Cortex of kidney (tissue), 1 donor: ENCODE data around the gene RRP7A.
"Not testable (repeated sequence)": the region's sequence is repeated elsewhere in the genome, so short reads cannot be mapped to it uniquely, and the experiment has no call there.

ENCODE experiments used
- DNase-seq: peaks from one replicate; lab custom pipeline; 2025; lab: John Stamatoyannopoulos, UW

The RRP7A gene

GRCh38 chr22:42536166-42536565, 16.6 kb upstream of the RRP7A start:
- DNase-seq = no peak

GRCh38 chr22:42535082-42535731, 15.6 kb upstream of the RRP7A start:
- not testable (repeated sequence) for DNase-seq

- DNase-seq = no peak
These were observed 14.0 kb upstream of the RRP7A start for GRCh38 chr22:42533638-42533977.

GRCh38 chr22:42531401-42532084, 11.9 kb upstream of the RRP7A start:
- DNase-seq = not testable (repeated sequence)

GRCh38 chr22:42529435-42529834, 9.8 kb upstream of the RRP7A start:
- not testable (repeated sequence) for DNase-seq

- no peak for DNase-seq
These were observed 9.2 kb upstream of the RRP7A start for GRCh38 chr22:42528591-42529307.

- DNase-seq = no peak
These were observed 3.0 kb upstream of the RRP7A start for GRCh38 chr22:42522546-42522945.

GRCh38 chr22:42521228-42521546, 1.6 kb upstream of the RRP7A start:
- no peak for DNase-seq

- not testable (repeated sequence) for DNase-seq
These were observed 715 bp downstream of the RRP7A start for GRCh38 chr22:42518638-42519524.

GRCh38 chr22:42517103-42517502, 2.5 kb downstream of the RRP7A start:
- not testable (repeated sequence) for DNase-seq

GRCh38 chr22:42515896-42516295, 3.7 kb downstream of the RRP7A start:
- no peak for DNase-seq

- DNase-seq = not testable (repeated sequence)
These were observed 4.3 kb downstream of the RRP7A start for GRCh38 chr22:42515304-42515703.

- not testable (repeated sequence) for DNase-seq
These were observed 5.3 kb downstream of the RRP7A start for GRCh38 chr22:42514331-42514730.

- DNase-seq = not testable (repeated sequence)
These were observed 7.2 kb downstream of the RRP7A start for GRCh38 chr22:42512273-42512990.

GRCh38 chr22:42511401-42511891, 8.2 kb downstream of the RRP7A start:
- no peak for DNase-seq

GRCh38 chr22:42509548-42509947, 10.0 kb downstream of the RRP7A start:
- DNase-seq = no peak

GRCh38 chr22:42508975-42509364, 10.6 kb downstream of the RRP7A start:
- DNase-seq = not testable (repeated sequence)

GRCh38 chr22:42508327-42508974, 11.1 kb downstream of the RRP7A start:
- not testable (repeated sequence) for DNase-seq

- no peak for DNase-seq
These were observed 18.8 kb downstream of the RRP7A start for GRCh38 chr22:42500836-42501179.

- DNase-seq = no peak
These were observed 19.3 kb downstream of the RRP7A start for GRCh38 chr22:42500161-42500835.
